Activated CD8-positive, alpha-beta T cell treated with anti-CD3 and anti-CD28 coated beads for 36 hours (primary cell): ENCODE data around the gene FSTL4. TPM values are rescaled to one million over a fixed set of nuclear protein-coding genes. Genes with fewer than 3 reads are reported as not detected.

ENCODE experiments used
- ATAC-seq: fragments of 200-7000 bp; cut with Tn5 transposase; one replicate; pipeline ENCODE4 v1.10.0; 2021; ENCODE audit warnings: mild to moderate bottlenecking, moderate library complexity
- CTCF ChIA-PET: fragments of 350-600 bp; sonication (Branson Sonifier 250); formaldehyde crosslinking; loops from one replicate; lab custom pipeline; 2021; ENCODE audit warnings: antibody characterized with exemption; lab: Charles Lee
- POLR2A ChIA-PET: fragments of 350-600 bp; sonication (Branson Sonifier 250); formaldehyde crosslinking; loops from one replicate; lab custom pipeline; 2021; ENCODE audit warnings: antibody characterized with exemption; lab: Charles Lee
- DNase-seq: peaks from one replicate; pipeline ENCODE4 v3.0.0-alpha.2; 2020
- H3K27ac Mint-ChIP-seq: one replicate; pipeline ENCODE4 v1.8.0; 2021; ENCODE audit warnings: mild to moderate bottlenecking, mixed read lengths
- H3K27me3 Mint-ChIP-seq: one replicate; pipeline ENCODE4 v1.8.0; 2021; ENCODE audit warnings: mixed read lengths
- H3K36me3 Mint-ChIP-seq: one replicate; pipeline ENCODE4 v1.8.0; 2021; ENCODE audit warnings: low read depth, mixed read lengths
- H3K4me1 Mint-ChIP-seq: one replicate; pipeline ENCODE4 v1.8.0; 2021; ENCODE audit warnings: low read depth, mixed read lengths
- H3K4me3 Mint-ChIP-seq: one replicate; pipeline ENCODE4 v1.8.0; 2021; ENCODE audit warnings: mild to moderate bottlenecking, moderate library complexity, mixed read lengths
- H3K9me3 Mint-ChIP-seq: one replicate; pipeline ENCODE4 v1.8.0; 2021; ENCODE audit warnings: mixed read lengths
- CTCF ChIP-seq: fragments of 200-600 bp; IDR thresholded peaks from one replicate; pipeline ENCODE4 v1.8.0; 2022; ENCODE audit warnings: antibody characterized with exemption, mild to moderate bottlenecking
- intact Hi-C: fragments of 100-400 bp; cut with micrococcal nuclease; formaldehyde crosslinking; loops from one replicate; pipeline ENCODE4 v1.10.0; 2022
- total RNA-seq, 2 experiments: library from RNA; stranded (reverse); gene quantifications; one replicate each; pipeline ENCODE4 v1.2.3, GENCODE V29; 2021

Gene FSTL4
- total RNA-seq, 2 experiments from 2014 or later: not detected

GRCh38 chr5:133347039-133347438 lies 265.3 kb downstream of the FSTL4 start:
- peak; percentile 65 for ATAC-seq
- POLR2A ChIA-PET: no interaction called here
- intact Hi-C loops: no loop called here
- DNase-seq: no peak
- Mint-ChIP-seq H3K4me1 (no peaks in the 10 kb centered on the region), H3K36me3 (no peaks in the 10 kb centered on the region), H3K9me3 (no peaks in the 10 kb centered on the region), H3K27me3 (peaks cover 4% of the 10 kb centered on the region), H3K27ac (no peak overlapping the region), H3K4me3 (no peak overlapping the region)
- TF ChIP-seq CTCF: no peak
- CTCF ChIA-PET: interaction anchor here (1.0 kb wide), 1 partner anchor 9 kb away, joined by 4 read pairs; no protein-coding TSS in a partner anchor

GRCh38 chr5:133344266-133344665 lies 268.1 kb downstream of the FSTL4 start:
- H3K4me1 Mint-ChIP-seq: no peaks in the 10 kb centered on the region
- H3K4me3 Mint-ChIP-seq: no peak overlapping the region
- POLR2A ChIA-PET: no interaction called here
- no peaks in the 10 kb centered on the region for H3K36me3 Mint-ChIP-seq
- CTCF ChIA-PET: no interaction called here
- ATAC-seq (no peak), DNase-seq (no peak)
- H3K9me3 Mint-ChIP-seq: no peaks in the 10 kb centered on the region
- TF ChIP-seq CTCF: no peak
- intact Hi-C loops: no loop called here
- H3K27ac Mint-ChIP-seq: no peak overlapping the region
- H3K27me3 Mint-ChIP-seq: peaks cover 4% of the 10 kb centered on the region

- no peak for TF ChIP-seq CTCF
- Mint-ChIP-seq H3K4me3 (no peak overlapping the region), H3K36me3 (no peaks in the 10 kb centered on the region), H3K9me3 (no peaks in the 10 kb centered on the region), H3K27me3 (peaks cover 4% of the 10 kb centered on the region), H3K27ac (no peak overlapping the region), H3K4me1 (no peaks in the 10 kb centered on the region)
- ChIA-PET CTCF (no interaction called here), POLR2A (no interaction called here)
- intact Hi-C loops: no loop called here
- DNase-seq (no peak), ATAC-seq (no peak)
Observed at GRCh38 chr5:133343196-133343595, 269.1 kb downstream of the FSTL4 start.

GRCh38 chr5:133341915-133342710 lies 270.2 kb downstream of the FSTL4 start:
- no peaks in the 10 kb centered on the region for H3K36me3 Mint-ChIP-seq
- no peaks in the 10 kb centered on the region for H3K9me3 Mint-ChIP-seq
- peaks cover 4% of the 10 kb centered on the region for H3K27me3 Mint-ChIP-seq
- ATAC-seq (no peak), DNase-seq (no peak)
- H3K4me3 Mint-ChIP-seq: no peak overlapping the region
- ChIA-PET POLR2A (interaction anchor here (0.8 kb wide), 1 partner anchor 33 kb away, joined by 3 read pairs; no protein-coding TSS in a partner anchor), CTCF (interaction anchor here (1.2 kb wide), 1 partner anchor 81 kb away, joined by 3 read pairs; no protein-coding TSS in a partner anchor)
- H3K27ac Mint-ChIP-seq: no peak overlapping the region
- no peaks in the 10 kb centered on the region for H3K4me1 Mint-ChIP-seq
- no peak for TF ChIP-seq CTCF
- intact Hi-C loops: no loop called here

- no peak for TF ChIP-seq CTCF
- H3K4me1 Mint-ChIP-seq: peaks cover 3% of the 10 kb centered on the region
- H3K36me3 Mint-ChIP-seq: no peaks in the 10 kb centered on the region
- CTCF ChIA-PET: interaction anchor here (1.2 kb wide), 1 partner anchor 82 kb away, joined by 3 read pairs; no protein-coding TSS in a partner anchor
- no peak overlapping the region for H3K27ac Mint-ChIP-seq
- POLR2A ChIA-PET: no interaction called here
- DNase-seq (no peak), ATAC-seq (no peak)
- intact Hi-C loops: no loop called here
- no peaks in the 10 kb centered on the region for H3K9me3 Mint-ChIP-seq
- H3K4me3 Mint-ChIP-seq: no peak overlapping the region
- peaks cover 2% of the 10 kb centered on the region for H3K27me3 Mint-ChIP-seq
Observed at GRCh38 chr5:133341296-133341695, 271.0 kb downstream of the FSTL4 start.
